Measurements from ENCODE around the gene FIGLA.

- TF ChIP-seq CTCF (IDR thresholded peaks at IDR 0.05; ENCODE audit: insufficient read depth, low read depth, low read length) (no peak), EZH2 (IDR thresholded peaks at IDR 0.05; ENCODE audit: insufficient read depth, low read length) (no peak)
These were observed 36.4 kb upstream of the FIGLA start for GRCh38 chr2:70826696-70827350.

All from astrocyte (in vitro differentiated cells and primary cell).